ENCODE data around the gene SIX5.

GRCh38 chr19:45758921-45759320 is 10.1 kb downstream of the SIX5 start:
- TF ChIP-seq NBN (IDR thresholded peaks at IDR 0.05; ENCODE audit: low read depth) (no peak), SNAPC5 (CRISPR knock-in tag; IDR thresholded peaks at IDR 0.05) (no peak), YY1 (IDR thresholded peaks at IDR 0.05; ENCODE audit: borderline replicate concordance in 1 of 3, control insufficient read depth in 1 of 3, extremely low read depth in 1 of 3, insufficient read depth in 3 of 3, insufficient read length in 1 of 3, insufficient replicate concordance in 2 of 3, low read depth in 1 of 3, low read length in 2 of 3) (no peak), ZNF184 (CRISPR knock-in tag; IDR thresholded peaks at IDR 0.05) (no peak)
